Peyer's patch (tissue), 4 donors: ENCODE results near the gene MBD3L4. TPM values are rescaled to one million over a fixed set of nuclear protein-coding genes. Genes with fewer than 3 reads are reported as not detected.

ENCODE experiments used
- DNase-seq, 3 donors: peaks; one replicate each; pipeline ENCODE4 v3.0.0-alpha.2; 2017 to 2019
- H3K27ac ChIP-seq, 4 donors: fragments of 200-600 bp; sonication (generic); one replicate each; pipeline ENCODE4 v1.5.1; 2016 to 2019
- H3K27me3 ChIP-seq, 2 donors: fragments of 200-600 bp; sonication (generic); one replicate each; pipeline ENCODE4 v1.5.1; 2019
- H3K36me3 ChIP-seq, 3 donors: fragments of 200-600 bp; sonication (generic); one replicate each; pipeline ENCODE4 v1.5.1; 2016 to 2019
- H3K4me1 ChIP-seq, 4 donors: fragments of 200-600 bp; sonication (generic); one replicate each; pipeline ENCODE4 v1.5.1; 2016 to 2019
- H3K4me3 ChIP-seq, 4 donors: fragments of 200-600 bp; sonication (generic); 1 replicate in 3 of 4; 2 replicates in 1 of 4; pipeline ENCODE4 v1.5.1; 2016 to 2019; ENCODE audit warnings: mild to moderate bottlenecking in 1 of 4
- H3K9me3 ChIP-seq, 4 donors: fragments of 200-600 bp; sonication (generic); one replicate each; pipeline ENCODE4 v1.5.1; 2016 to 2019; ENCODE audit warnings: mild to moderate bottlenecking in 1 of 4
- CTCF ChIP-seq, 6 experiments: fragments of 450-650 bp in 4 of 6; fragments of 200-600 bp in 2 of 6; sonication (generic) in 1 of 6; IDR thresholded peaks; one replicate each; pipeline ENCODE4 v1.5.1; 2017 to 2019; ENCODE audit warnings: antibody characterized with exemption in 6 of 6, mild to moderate bottlenecking in 3 of 6, moderate library complexity in 1 of 6
- POLR2A ChIP-seq, 2 donors: fragments of 450-650 bp; IDR thresholded peaks; one replicate each; pipeline ENCODE4 v1.5.1; 2017; ENCODE audit warnings: antibody characterized with exemption in 2 of 2, mild to moderate bottlenecking in 2 of 2, moderate library complexity in 2 of 2
- total RNA-seq, 4 donors: library from RNA; depleted of rRNA; stranded (reverse); fragments of >200 nt; gene quantifications; one replicate each; pipeline ENCODE4 v1.1.0, GENCODE V29; 2016

MBD3L4 gene
- total RNA-seq, 4 donors from 2014 or later = not detected

GRCh38 chr19:6988257-6988656, 51.7 kb downstream of the MBD3L4 start:
- DNase-seq = no peak
- H3K9me3 ChIP-seq = peaks cover 0 to 19% (median 0%) of the 10 kb centered on the region in 4 donors
- TF ChIP-seq POLR2A (IDR thresholded peaks at IDR 0.05) (no peak), CTCF (IDR thresholded peaks at IDR 0.05) (no peak)
- H3K36me3 ChIP-seq = no peaks in the 10 kb centered on the region
- H3K4me1 ChIP-seq = no peaks in the 10 kb centered on the region
- H3K27me3 ChIP-seq = no peaks in the 10 kb centered on the region
- H3K27ac ChIP-seq = no peak overlapping the region
- H3K4me3 ChIP-seq = no peak overlapping the region

GRCh38 chr19:6987850-6988249, 52.1 kb downstream of the MBD3L4 start:
- H3K4me3 ChIP-seq = no peak overlapping the region
- no peak overlapping the region for H3K27ac ChIP-seq
- peaks cover 0 to 19% (median 0%) of the 10 kb centered on the region in 4 donors for H3K9me3 ChIP-seq
- DNase-seq = no peak
- H3K4me1 ChIP-seq = no peaks in the 10 kb centered on the region
- TF ChIP-seq POLR2A (IDR thresholded peaks at IDR 0.05) = no peak
- no peak for TF ChIP-seq CTCF (IDR thresholded peaks at IDR 0.05)
- H3K36me3 ChIP-seq = no peaks in the 10 kb centered on the region
- no peaks in the 10 kb centered on the region for H3K27me3 ChIP-seq

Other genes with a start within 250 kb of the MBD3L4 start
- 1 to 10 TPM in 1 of 4 donors, not detected in 3; 1.7 TPM for gene ADGRE1, start 152.6 kb downstream of the MBD3L4 start, total RNA-seq
- not detected for gene MBD3L2B, start 18.7 kb downstream of the MBD3L4 start, total RNA-seq
- gene MBD3L5, start 9.6 kb downstream of the MBD3L4 start, total RNA-seq = not detected
- not detected for gene MBD3L2, start 9.1 kb upstream of the MBD3L4 start, total RNA-seq
- gene MBD3L3, start 18.5 kb upstream of the MBD3L4 start, total RNA-seq = not detected
- gene ZNF557, start 29.5 kb upstream of the MBD3L4 start, total RNA-seq = 10 to 100 TPM in 3 of 4 donors, 1 to 10 TPM in 1; 9.6 to 14.9 (median 12.1) TPM